ENCODE measurements around the gene CYP3A4. TPM values are rescaled to one million over a fixed set of nuclear protein-coding genes. Genes with fewer than 3 reads are reported as not detected.
"Not testable (repeated sequence)": the region's sequence is repeated elsewhere in the genome, so short reads cannot be mapped to it uniquely, and the experiment has no call there.

The CYP3A4 gene
- total and polyA plus RNA-seq, 4 experiments from 2014 or later, result not detected

DNA sequence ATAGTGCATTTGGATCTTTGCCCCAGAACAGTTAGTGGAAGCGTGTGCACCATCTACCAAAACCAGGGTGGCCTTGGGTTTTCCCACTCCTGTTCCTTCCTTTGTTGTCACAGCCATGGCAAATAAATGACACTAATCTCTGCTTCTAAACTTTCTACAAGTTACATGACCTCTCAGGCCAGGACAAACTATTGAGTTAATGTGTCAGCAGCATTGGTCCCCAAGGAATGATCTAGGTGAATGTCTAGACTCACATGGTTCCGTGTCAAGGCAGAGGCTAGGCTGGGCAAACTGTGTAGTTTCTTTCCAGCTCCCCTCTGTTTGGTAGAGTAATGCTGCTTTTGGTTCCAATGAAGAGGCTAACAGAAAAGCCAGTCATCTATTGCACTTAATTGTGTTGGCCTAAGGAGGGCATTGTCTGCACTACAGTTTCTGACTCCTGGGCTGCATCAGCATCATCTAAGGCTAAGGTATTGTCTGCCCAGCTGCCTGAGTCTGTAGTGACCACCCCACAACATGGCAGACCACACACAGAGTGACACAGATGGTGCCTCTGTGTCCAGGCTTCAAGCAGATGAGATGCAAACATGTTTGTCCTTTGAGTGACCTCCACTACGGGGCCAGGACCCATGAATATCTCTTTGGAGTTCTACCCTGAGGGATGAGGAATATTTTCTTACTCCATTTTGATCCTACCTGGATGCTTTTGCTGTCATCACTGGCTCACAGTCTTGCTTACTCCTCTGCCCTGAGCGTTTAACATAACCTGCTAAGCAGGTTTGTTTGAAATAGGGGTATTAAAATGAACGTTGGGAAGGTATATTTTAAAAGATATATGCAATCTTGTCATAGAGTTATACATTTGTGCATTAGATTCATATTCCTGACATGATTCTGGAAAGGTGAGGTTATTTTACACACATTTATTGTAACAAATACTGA, 1.7 kb downstream of the CYP3A4 start:
- Mint-ChIP-seq H3K36me3 (no peaks in the 10 kb centered on the region), H3K27ac (no peak overlapping the region), H3K27me3 (peaks cover 3 to 18% of the 10 kb centered on the region in 2 donors), H3K4me1 (no peaks in the 10 kb centered on the region), H3K9me3 (peaks cover 0 to 3% (median 0%) of the 10 kb centered on the region in 8 donors), H3K4me3 (no peak overlapping the region)
- CTCF ChIA-PET (ENCODE audit: partially characterized antibody), result interaction anchor here (0.6 kb wide), 1 partner anchor 1361 kb away, joined by 3 read pairs; no protein-coding TSS in a partner anchor
- intact Hi-C loops (cut with micrococcal nuclease), result no loop called here
- Histone ChIP-seq H3K36me3 (ENCODE audit: insufficient read depth, low read length) (no peaks in the 10 kb centered on the region), H3K4me3 (ENCODE audit: low read length in 2 of 2) (no peak overlapping the region), H3K27me3 (ENCODE audit: insufficient read depth, low read length) (no peaks in the 10 kb centered on the region), H3K4me1 (ENCODE audit: insufficient read depth, low read length) (no peaks in the 10 kb centered on the region), H3K9me3 (ENCODE audit: control insufficient read depth in 1 of 2, low read length in 2 of 2) (no peaks in the 10 kb centered on the region), H3K27ac (ENCODE audit: low read depth, low read length) (no peak overlapping the region)
- POLR2A ChIA-PET (ENCODE audit: partially characterized antibody), result no interaction called here
- no peak for DNase-seq

- Mint-ChIP-seq H3K36me3 (no peaks in the 10 kb centered on the region), H3K27me3 (peaks cover 7 to 30% of the 10 kb centered on the region in 2 donors), H3K4me3 (no peak overlapping the region), H3K4me1 (no peaks in the 10 kb centered on the region), H3K9me3 (peaks cover 0 to 9% (median 0%) of the 10 kb centered on the region in 8 donors), H3K27ac (no peak overlapping the region)
- Histone ChIP-seq H3K4me3 (ENCODE audit: low read length in 2 of 2) (no peak overlapping the region), H3K9me3 (ENCODE audit: control insufficient read depth in 1 of 2, low read length in 2 of 2) (no peaks in the 10 kb centered on the region), H3K4me1 (ENCODE audit: insufficient read depth, low read length) (no peaks in the 10 kb centered on the region), H3K36me3 (ENCODE audit: insufficient read depth, low read length) (no peaks in the 10 kb centered on the region), H3K27me3 (ENCODE audit: insufficient read depth, low read length) (no peaks in the 10 kb centered on the region), H3K27ac (ENCODE audit: low read depth, low read length) (no peak overlapping the region)
- intact Hi-C loops (cut with micrococcal nuclease), result no loop called here
- ChIA-PET POLR2A (ENCODE audit: partially characterized antibody) (no interaction called here), CTCF (ENCODE audit: partially characterized antibody) (no interaction called here)
- DNase-seq, result no peak
Measured at GRCh38 chr7:99780588-99780987, 3.4 kb downstream of the CYP3A4 start.

DNA sequence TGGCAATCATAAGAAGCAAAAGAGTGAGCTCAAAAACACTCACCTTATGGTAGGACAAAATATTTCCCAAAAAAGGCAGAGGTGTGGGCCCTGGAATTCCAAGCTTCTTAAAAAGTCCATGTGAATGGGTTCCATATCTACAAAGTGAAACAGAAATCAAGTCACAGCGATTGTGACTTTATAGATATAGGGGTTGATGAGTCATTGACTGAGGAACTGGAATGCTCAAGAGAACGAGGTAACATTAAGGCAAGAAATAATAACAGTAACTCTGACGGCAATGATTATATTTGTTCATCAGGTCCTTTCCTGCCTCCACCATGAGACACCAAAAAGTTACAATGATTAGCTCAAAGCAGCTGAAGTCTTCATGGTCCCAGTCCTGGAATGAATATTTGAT, 4.0 kb downstream of the CYP3A4 start:
- no peak overlapping the region for H3K4me3 ChIP-seq (ENCODE audit: low read length in 2 of 2)
- Mint-ChIP-seq H3K9me3 (peaks cover 0 to 16% (median 0%) of the 10 kb centered on the region in 8 donors), H3K27me3 (peaks cover 7 to 34% of the 10 kb centered on the region in 2 donors)

GRCh38 chr7:99778880-99779279, 5.1 kb downstream of the CYP3A4 start:
- H3K27ac ChIP-seq (ENCODE audit: low read depth, low read length), result no peak overlapping the region
- H3K4me3 ChIP-seq (ENCODE audit: low read length in 2 of 2), result no peak overlapping the region
- Mint-ChIP-seq H3K9me3 (peaks cover 0 to 21% (median 2%) of the 10 kb centered on the region in 8 donors), H3K27me3 (peaks cover 13 to 34% of the 10 kb centered on the region in 2 donors), H3K36me3 (no peaks in the 10 kb centered on the region), H3K4me3 (no peak overlapping the region), H3K27ac (no peak overlapping the region), H3K4me1 (no peaks in the 10 kb centered on the region)
- no peak for DNase-seq
- CTCF ChIA-PET (ENCODE audit: partially characterized antibody), result no interaction called here
- POLR2A ChIA-PET (ENCODE audit: partially characterized antibody), result no interaction called here
- no peaks in the 10 kb centered on the region for H3K9me3 ChIP-seq (ENCODE audit: control insufficient read depth in 1 of 2, low read length in 2 of 2)
- no peaks in the 10 kb centered on the region for H3K36me3 ChIP-seq (ENCODE audit: insufficient read depth, low read length)
- H3K27me3 ChIP-seq (ENCODE audit: insufficient read depth, low read length), result no peaks in the 10 kb centered on the region
- intact Hi-C loops (cut with micrococcal nuclease), result no loop called here
- H3K4me1 ChIP-seq (ENCODE audit: insufficient read depth, low read length), result no peaks in the 10 kb centered on the region

More for the DNA sequence above, 4.0 kb downstream of the CYP3A4 start:
- Mint-ChIP-seq H3K36me3 (no peaks in the 10 kb centered on the region), H3K4me3 (no peak overlapping the region), H3K27ac (no peak overlapping the region), H3K4me1 (no peaks in the 10 kb centered on the region)
- Histone ChIP-seq H3K36me3 (ENCODE audit: insufficient read depth, low read length) (no peaks in the 10 kb centered on the region), H3K9me3 (ENCODE audit: control insufficient read depth in 1 of 2, low read length in 2 of 2) (no peaks in the 10 kb centered on the region), H3K4me1 (ENCODE audit: insufficient read depth, low read length) (no peaks in the 10 kb centered on the region), H3K27ac (ENCODE audit: low read depth, low read length) (no peak overlapping the region), H3K27me3 (ENCODE audit: insufficient read depth, low read length) (no peaks in the 10 kb centered on the region)
- intact Hi-C loops (cut with micrococcal nuclease), result no loop called here
- DNase-seq, result no peak
- CTCF ChIA-PET (ENCODE audit: partially characterized antibody), result no interaction called here
- POLR2A ChIA-PET (ENCODE audit: partially characterized antibody), result no interaction called here

DNA sequence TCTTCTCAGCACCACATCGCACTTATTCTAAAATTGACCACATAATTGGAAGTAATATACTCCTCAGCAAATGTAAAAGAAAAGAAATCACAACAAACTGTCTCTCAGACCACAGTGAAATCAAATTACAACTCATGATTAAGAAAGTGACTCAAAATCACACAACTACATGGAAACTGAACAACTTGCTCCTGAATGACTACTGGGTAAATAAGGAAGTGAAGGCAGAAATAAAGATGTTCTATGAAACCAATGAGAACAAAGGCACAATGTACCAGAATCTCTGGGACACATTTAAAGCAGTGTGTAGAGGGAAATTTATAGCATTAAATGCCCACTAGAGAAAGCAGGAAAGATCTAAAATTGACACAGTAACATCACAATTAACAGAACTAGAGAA, 10.6 kb downstream of the CYP3A4 start:
- H3K36me3 ChIP-seq (ENCODE audit: insufficient read depth, low read length); H3K4me1 ChIP-seq (ENCODE audit: insufficient read depth, low read length); H3K9me3 ChIP-seq (ENCODE audit: control insufficient read depth in 1 of 2, low read length in 2 of 2); H3K27ac Mint-ChIP-seq; POLR2A ChIA-PET (ENCODE audit: partially characterized antibody); CTCF ChIA-PET (ENCODE audit: partially characterized antibody); H3K27me3 ChIP-seq (ENCODE audit: insufficient read depth, low read length); H3K4me3 ChIP-seq (ENCODE audit: low read length in 2 of 2); H3K27ac ChIP-seq (ENCODE audit: low read depth, low read length); H3K4me1 Mint-ChIP-seq; H3K36me3 Mint-ChIP-seq; H3K4me3 Mint-ChIP-seq; DNase-seq; intact Hi-C loops (cut with micrococcal nuclease): not testable (repeated sequence)
- peaks cover 0 to 25% (median 5%) of the 10 kb centered on the region in 8 donors for H3K9me3 Mint-ChIP-seq
- H3K27me3 Mint-ChIP-seq, result peaks cover 38 to 54% of the 10 kb centered on the region in 2 donors

- CTCF ChIA-PET (ENCODE audit: partially characterized antibody), result no interaction called here
- H3K27ac Mint-ChIP-seq, result no peak overlapping the region
Measured at GRCh38 chr7:99772565-99772964, 11.4 kb downstream of the CYP3A4 start.

GRCh38 chr7:99769494-99769893, 14.5 kb downstream of the CYP3A4 start:
- H3K4me1 ChIP-seq (ENCODE audit: insufficient read depth, low read length); H3K36me3 Mint-ChIP-seq; H3K27ac Mint-ChIP-seq; H3K27me3 ChIP-seq (ENCODE audit: insufficient read depth, low read length); CTCF ChIA-PET (ENCODE audit: partially characterized antibody); POLR2A ChIA-PET (ENCODE audit: partially characterized antibody); H3K9me3 ChIP-seq (ENCODE audit: control insufficient read depth in 1 of 2, low read length in 2 of 2); H3K4me3 Mint-ChIP-seq; H3K27ac ChIP-seq (ENCODE audit: low read depth, low read length); H3K4me3 ChIP-seq (ENCODE audit: low read length in 2 of 2); DNase-seq; H3K4me1 Mint-ChIP-seq; H3K36me3 ChIP-seq (ENCODE audit: insufficient read depth, low read length); intact Hi-C loops (cut with micrococcal nuclease): not testable (repeated sequence)
- H3K9me3 Mint-ChIP-seq, result peaks cover 0 to 10% (median 2%) of the 10 kb centered on the region in 8 donors
- H3K27me3 Mint-ChIP-seq, result peaks cover 30 to 34% of the 10 kb centered on the region in 2 donors

More at GRCh38 chr7:99772565-99772964, 11.4 kb downstream of the CYP3A4 start:
- H3K4me3 Mint-ChIP-seq, result no peak overlapping the region
- peaks cover 38 to 54% of the 10 kb centered on the region in 2 donors for H3K27me3 Mint-ChIP-seq
- no peaks in the 10 kb centered on the region for H3K27me3 ChIP-seq (ENCODE audit: insufficient read depth, low read length)
- POLR2A ChIA-PET (ENCODE audit: partially characterized antibody), result no interaction called here
- intact Hi-C loops (cut with micrococcal nuclease), result no loop called here
- H3K27ac ChIP-seq (ENCODE audit: low read depth, low read length), result no peak overlapping the region
- H3K36me3 ChIP-seq (ENCODE audit: insufficient read depth, low read length), result no peaks in the 10 kb centered on the region
- H3K36me3 Mint-ChIP-seq, result no peaks in the 10 kb centered on the region
- DNase-seq, result no peak
- H3K4me1 Mint-ChIP-seq, result no peaks in the 10 kb centered on the region
- H3K9me3 ChIP-seq (ENCODE audit: control insufficient read depth in 1 of 2, low read length in 2 of 2), result no peaks in the 10 kb centered on the region
- H3K4me1 ChIP-seq (ENCODE audit: insufficient read depth, low read length), result no peaks in the 10 kb centered on the region
- H3K4me3 ChIP-seq (ENCODE audit: low read length in 2 of 2), result no peak overlapping the region
- peaks cover 0 to 25% (median 5%) of the 10 kb centered on the region in 8 donors for H3K9me3 Mint-ChIP-seq

Measured in CD4-positive, alpha-beta memory T cell (primary cell).